WTC11 (cell line): ENCODE results near the gene ACBD6.

Experiments used
- ATF1 ChIP-seq: sonication (generic); formaldehyde crosslinking; IDR thresholded peaks from 2 replicates; pipeline ENCODE4 v1.8.1; 2023; ENCODE audit warnings: mild to moderate bottlenecking, moderate library complexity, missing genetic modification reagents
- EMX1 ChIP-seq: fragments of 250-450 bp; sonication (Bioruptor Pico); IDR thresholded peaks from 2 replicates; pipeline ENCODE4 v1.8.0; 2021; ENCODE audit warnings: mild to moderate bottlenecking
- ETV6 ChIP-seq: sonication (generic); formaldehyde crosslinking; IDR thresholded peaks from 2 replicates; pipeline ENCODE4 v1.8.1; 2022; ENCODE audit warnings: mild to moderate bottlenecking, missing genetic modification reagents
- FOXJ3 ChIP-seq: sonication (generic); formaldehyde crosslinking; IDR thresholded peaks from 2 replicates; pipeline ENCODE4 v1.9.0; 2021; ENCODE audit warnings: missing genetic modification reagents, mild to moderate bottlenecking, borderline replicate concordance
- NFYB ChIP-seq: sonication (generic); formaldehyde crosslinking; conservative IDR thresholded peaks from 2 replicates; pipeline ENCODE4 v1.8.0; 2022; ENCODE audit warnings: low read depth, missing genetic modification reagents
- TP53 ChIP-seq: sonication (generic); formaldehyde crosslinking; IDR thresholded peaks from 2 replicates; pipeline ENCODE4 v1.8.1; 2023; ENCODE audit warnings: mild to moderate bottlenecking, missing genetic modification reagents
- TF ChIP-seq, protein P1 (sequence below): sonication (generic); formaldehyde crosslinking; IDR thresholded peaks from 2 replicates; pipeline ENCODE4 v1.8.1; 2022; ENCODE audit warnings: mild to moderate bottlenecking, missing genetic modification reagents, moderate library complexity, borderline replicate concordance
- TF ChIP-seq, protein P2 (sequence below): fragments of 200-600 bp; IDR thresholded peaks from 2 replicates; pipeline ENCODE4 v1.8.0; 2022; ENCODE audit warnings: antibody characterized with exemption
- TF ChIP-seq, protein P3 (sequence below): sonication (generic); formaldehyde crosslinking; conservative IDR thresholded peaks from 2 replicates; pipeline ENCODE4 v1.8.1; 2022; ENCODE audit warnings: mild to moderate bottlenecking, missing genetic modification reagents
- TF ChIP-seq, protein P4 (sequence below): sonication (generic); formaldehyde crosslinking; IDR thresholded peaks from 2 replicates; pipeline ENCODE4 v1.8.1; 2023; ENCODE audit warnings: mild to moderate bottlenecking, missing genetic modification reagents, moderate library complexity
- TF ChIP-seq, protein P5 (sequence below): sonication (generic); formaldehyde crosslinking; IDR thresholded peaks from 2 replicates; pipeline ENCODE4 v1.8.0; 2023; ENCODE audit warnings: mild to moderate bottlenecking, missing genetic modification reagents
- TF ChIP-seq, protein P6 (sequence below): sonication (generic); formaldehyde crosslinking; IDR thresholded peaks from 2 replicates; pipeline ENCODE4 v1.8.0; 2022; ENCODE audit warnings: mild to moderate bottlenecking, missing genetic modification reagents

DNA sequence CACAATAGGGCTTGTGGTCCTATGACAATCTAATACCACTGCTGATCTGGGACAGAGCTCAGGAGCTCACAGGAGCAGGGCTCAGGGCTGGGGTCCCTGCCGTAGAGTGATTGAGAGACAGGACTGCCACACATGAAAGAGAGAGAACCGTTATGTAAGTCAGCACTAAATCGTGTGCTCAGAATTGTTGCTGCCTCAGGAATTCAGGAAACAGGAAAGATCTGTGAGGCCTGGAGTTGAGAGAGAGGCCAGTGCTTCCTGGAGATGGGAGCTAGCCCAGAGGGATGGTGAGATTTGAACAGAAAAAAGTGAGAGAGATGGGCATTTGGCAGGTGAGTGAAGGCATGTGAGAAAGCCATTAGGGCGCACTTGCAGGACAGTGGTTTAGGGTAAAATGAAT lies 17.5 kb upstream of the ACBD6 start:
- TF ChIP-seq FOXJ3 (CRISPR knock-in tag) (no peak), ETV6 (no peak), ATF1 (CRISPR knock-in tag) (no peak), TP53 (CRISPR knock-in tag) (no peak), NFYB (CRISPR knock-in tag) (no peak), EMX1 (CRISPR knock-in tag) (no peak)
- TF ChIP-seq, protein P1, sequence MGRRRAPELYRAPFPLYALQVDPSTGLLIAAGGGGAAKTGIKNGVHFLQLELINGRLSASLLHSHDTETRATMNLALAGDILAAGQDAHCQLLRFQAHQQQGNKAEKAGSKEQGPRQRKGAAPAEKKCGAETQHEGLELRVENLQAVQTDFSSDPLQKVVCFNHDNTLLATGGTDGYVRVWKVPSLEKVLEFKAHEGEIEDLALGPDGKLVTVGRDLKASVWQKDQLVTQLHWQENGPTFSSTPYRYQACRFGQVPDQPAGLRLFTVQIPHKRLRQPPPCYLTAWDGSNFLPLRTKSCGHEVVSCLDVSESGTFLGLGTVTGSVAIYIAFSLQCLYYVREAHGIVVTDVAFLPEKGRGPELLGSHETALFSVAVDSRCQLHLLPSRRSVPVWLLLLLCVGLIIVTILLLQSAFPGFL (CRISPR knock-in tag): no peak
- TF ChIP-seq, protein P2, sequence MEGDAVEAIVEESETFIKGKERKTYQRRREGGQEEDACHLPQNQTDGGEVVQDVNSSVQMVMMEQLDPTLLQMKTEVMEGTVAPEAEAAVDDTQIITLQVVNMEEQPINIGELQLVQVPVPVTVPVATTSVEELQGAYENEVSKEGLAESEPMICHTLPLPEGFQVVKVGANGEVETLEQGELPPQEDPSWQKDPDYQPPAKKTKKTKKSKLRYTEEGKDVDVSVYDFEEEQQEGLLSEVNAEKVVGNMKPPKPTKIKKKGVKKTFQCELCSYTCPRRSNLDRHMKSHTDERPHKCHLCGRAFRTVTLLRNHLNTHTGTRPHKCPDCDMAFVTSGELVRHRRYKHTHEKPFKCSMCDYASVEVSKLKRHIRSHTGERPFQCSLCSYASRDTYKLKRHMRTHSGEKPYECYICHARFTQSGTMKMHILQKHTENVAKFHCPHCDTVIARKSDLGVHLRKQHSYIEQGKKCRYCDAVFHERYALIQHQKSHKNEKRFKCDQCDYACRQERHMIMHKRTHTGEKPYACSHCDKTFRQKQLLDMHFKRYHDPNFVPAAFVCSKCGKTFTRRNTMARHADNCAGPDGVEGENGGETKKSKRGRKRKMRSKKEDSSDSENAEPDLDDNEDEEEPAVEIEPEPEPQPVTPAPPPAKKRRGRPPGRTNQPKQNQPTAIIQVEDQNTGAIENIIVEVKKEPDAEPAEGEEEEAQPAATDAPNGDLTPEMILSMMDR: no peak
- TF ChIP-seq, protein P3, sequence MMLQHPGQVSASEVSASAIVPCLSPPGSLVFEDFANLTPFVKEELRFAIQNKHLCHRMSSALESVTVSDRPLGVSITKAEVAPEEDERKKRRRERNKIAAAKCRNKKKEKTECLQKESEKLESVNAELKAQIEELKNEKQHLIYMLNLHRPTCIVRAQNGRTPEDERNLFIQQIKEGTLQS (CRISPR knock-in tag): no peak
- TF ChIP-seq, protein P4, sequence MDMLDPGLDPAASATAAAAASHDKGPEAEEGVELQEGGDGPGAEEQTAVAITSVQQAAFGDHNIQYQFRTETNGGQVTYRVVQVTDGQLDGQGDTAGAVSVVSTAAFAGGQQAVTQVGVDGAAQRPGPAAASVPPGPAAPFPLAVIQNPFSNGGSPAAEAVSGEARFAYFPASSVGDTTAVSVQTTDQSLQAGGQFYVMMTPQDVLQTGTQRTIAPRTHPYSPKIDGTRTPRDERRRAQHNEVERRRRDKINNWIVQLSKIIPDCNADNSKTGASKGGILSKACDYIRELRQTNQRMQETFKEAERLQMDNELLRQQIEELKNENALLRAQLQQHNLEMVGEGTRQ (CRISPR knock-in tag): no peak
- TF ChIP-seq, protein P5, sequence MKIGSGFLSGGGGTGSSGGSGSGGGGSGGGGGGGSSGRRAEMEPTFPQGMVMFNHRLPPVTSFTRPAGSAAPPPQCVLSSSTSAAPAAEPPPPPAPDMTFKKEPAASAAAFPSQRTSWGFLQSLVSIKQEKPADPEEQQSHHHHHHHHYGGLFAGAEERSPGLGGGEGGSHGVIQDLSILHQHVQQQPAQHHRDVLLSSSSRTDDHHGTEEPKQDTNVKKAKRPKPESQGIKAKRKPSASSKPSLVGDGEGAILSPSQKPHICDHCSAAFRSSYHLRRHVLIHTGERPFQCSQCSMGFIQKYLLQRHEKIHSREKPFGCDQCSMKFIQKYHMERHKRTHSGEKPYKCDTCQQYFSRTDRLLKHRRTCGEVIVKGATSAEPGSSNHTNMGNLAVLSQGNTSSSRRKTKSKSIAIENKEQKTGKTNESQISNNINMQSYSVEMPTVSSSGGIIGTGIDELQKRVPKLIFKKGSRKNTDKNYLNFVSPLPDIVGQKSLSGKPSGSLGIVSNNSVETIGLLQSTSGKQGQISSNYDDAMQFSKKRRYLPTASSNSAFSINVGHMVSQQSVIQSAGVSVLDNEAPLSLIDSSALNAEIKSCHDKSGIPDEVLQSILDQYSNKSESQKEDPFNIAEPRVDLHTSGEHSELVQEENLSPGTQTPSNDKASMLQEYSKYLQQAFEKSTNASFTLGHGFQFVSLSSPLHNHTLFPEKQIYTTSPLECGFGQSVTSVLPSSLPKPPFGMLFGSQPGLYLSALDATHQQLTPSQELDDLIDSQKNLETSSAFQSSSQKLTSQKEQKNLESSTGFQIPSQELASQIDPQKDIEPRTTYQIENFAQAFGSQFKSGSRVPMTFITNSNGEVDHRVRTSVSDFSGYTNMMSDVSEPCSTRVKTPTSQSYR (CRISPR knock-in tag): no peak
- TF ChIP-seq, protein P6, sequence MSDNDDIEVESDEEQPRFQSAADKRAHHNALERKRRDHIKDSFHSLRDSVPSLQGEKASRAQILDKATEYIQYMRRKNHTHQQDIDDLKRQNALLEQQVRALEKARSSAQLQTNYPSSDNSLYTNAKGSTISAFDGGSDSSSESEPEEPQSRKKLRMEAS (CRISPR knock-in tag): no peak
